Endothelial cell of umbilical vein (primary cell): ENCODE data around the gene HECTD2.

Experiments used
- EZH2 ChIP-seq: IDR thresholded peaks from 2 replicates; pipeline ENCODE4 v1.6.1; 2012; ENCODE audit warnings: borderline replicate concordance, low read depth, mild to moderate bottlenecking, moderate library complexity, low read length, inconsistent platforms; ENCODE audit not compliant: severe bottlenecking
- FOS ChIP-seq: IDR thresholded peaks from 2 replicates; pipeline ENCODE4 v1.6.1; 2011; ENCODE audit warnings: mild to moderate bottlenecking, low read length, moderate library complexity, borderline replicate concordance; ENCODE audit not compliant: insufficient read depth
- JUN ChIP-seq: IDR thresholded peaks from 2 replicates; pipeline ENCODE4 v1.6.1; 2011; ENCODE audit warnings: borderline replicate concordance, low read depth; ENCODE audit not compliant: insufficient read length, insufficient read depth
- POLR2AphosphoS5 ChIP-seq: IDR thresholded peaks from 2 replicates; pipeline ENCODE4 v1.6.1; 2012; ENCODE audit warnings: low read depth, mild to moderate bottlenecking, control low read depth, low read length, moderate library complexity; ENCODE audit not compliant: insufficient read depth
- TF ChIP-seq, protein P1 (sequence below): IDR thresholded peaks from 2 replicates; pipeline ENCODE4 v1.6.1; 2011; ENCODE audit not compliant: insufficient read depth, insufficient read length
- TF ChIP-seq, protein P2 (sequence below), 2 donors: IDR thresholded peaks; 1 replicate in 1 of 2; 2 replicates in 1 of 2; pipeline ENCODE4 v1.5.1; 2011; ENCODE audit warnings: low read length in 2 of 2, mild to moderate bottlenecking in 2 of 2, moderate library complexity in 2 of 2, control low read depth in 1 of 2, inconsistent platforms in 1 of 2, low read depth in 1 of 2; ENCODE audit not compliant: insufficient read depth in 1 of 2; ENCODE audit errors: extremely low read depth in 1 of 2

DNA sequence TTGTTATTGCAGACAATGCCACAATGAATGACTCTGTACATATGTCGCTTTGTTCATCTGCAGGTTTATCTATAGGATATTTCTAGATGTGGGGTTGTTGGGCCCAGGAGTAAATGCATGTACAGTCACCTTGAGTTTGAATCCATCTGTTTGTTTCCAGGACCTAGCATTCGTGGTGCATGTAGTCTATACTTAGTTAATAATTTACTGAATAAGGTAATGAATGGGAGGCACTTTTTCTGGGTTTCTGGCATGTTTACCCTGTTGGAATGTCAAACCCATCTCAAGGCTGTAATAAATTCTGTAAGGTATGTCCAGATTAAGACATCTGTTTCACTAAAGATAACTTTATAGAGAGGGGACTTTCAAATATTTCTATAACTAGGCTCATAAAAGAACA is 23.5 kb downstream of the HECTD2 start:
- TF ChIP-seq, protein P1, sequence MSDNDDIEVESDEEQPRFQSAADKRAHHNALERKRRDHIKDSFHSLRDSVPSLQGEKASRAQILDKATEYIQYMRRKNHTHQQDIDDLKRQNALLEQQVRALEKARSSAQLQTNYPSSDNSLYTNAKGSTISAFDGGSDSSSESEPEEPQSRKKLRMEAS: no peak
- TF ChIP-seq, protein P2, sequence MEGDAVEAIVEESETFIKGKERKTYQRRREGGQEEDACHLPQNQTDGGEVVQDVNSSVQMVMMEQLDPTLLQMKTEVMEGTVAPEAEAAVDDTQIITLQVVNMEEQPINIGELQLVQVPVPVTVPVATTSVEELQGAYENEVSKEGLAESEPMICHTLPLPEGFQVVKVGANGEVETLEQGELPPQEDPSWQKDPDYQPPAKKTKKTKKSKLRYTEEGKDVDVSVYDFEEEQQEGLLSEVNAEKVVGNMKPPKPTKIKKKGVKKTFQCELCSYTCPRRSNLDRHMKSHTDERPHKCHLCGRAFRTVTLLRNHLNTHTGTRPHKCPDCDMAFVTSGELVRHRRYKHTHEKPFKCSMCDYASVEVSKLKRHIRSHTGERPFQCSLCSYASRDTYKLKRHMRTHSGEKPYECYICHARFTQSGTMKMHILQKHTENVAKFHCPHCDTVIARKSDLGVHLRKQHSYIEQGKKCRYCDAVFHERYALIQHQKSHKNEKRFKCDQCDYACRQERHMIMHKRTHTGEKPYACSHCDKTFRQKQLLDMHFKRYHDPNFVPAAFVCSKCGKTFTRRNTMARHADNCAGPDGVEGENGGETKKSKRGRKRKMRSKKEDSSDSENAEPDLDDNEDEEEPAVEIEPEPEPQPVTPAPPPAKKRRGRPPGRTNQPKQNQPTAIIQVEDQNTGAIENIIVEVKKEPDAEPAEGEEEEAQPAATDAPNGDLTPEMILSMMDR (IDR thresholded peaks at IDR 0.05; ENCODE audit: extremely low read depth in 1 of 2, insufficient read depth in 1 of 2, low read depth in 1 of 2, low read length in 2 of 2): no peak
- TF ChIP-seq POLR2AphosphoS5 (no peak), FOS (no peak), EZH2 (no peak), JUN (no peak)
